Islet of Langerhans (tissue), 1 donor: ENCODE measurements around the gene LAGE3.

Experiments used
- FAIRE-seq: peaks from one replicate; lab custom pipeline; 2011; peaks lifted over from hg19 to GRCh38; lab: Jason Lieb, UNC

LAGE3 gene

GRCh38 chrX:154473683-154474082 is 5.4 kb downstream of the LAGE3 start:
- FAIRE-seq, result no peak

GRCh38 chrX:154472685-154473632 is 6.1 kb downstream of the LAGE3 start:
- FAIRE-seq, result no peak

DNA sequence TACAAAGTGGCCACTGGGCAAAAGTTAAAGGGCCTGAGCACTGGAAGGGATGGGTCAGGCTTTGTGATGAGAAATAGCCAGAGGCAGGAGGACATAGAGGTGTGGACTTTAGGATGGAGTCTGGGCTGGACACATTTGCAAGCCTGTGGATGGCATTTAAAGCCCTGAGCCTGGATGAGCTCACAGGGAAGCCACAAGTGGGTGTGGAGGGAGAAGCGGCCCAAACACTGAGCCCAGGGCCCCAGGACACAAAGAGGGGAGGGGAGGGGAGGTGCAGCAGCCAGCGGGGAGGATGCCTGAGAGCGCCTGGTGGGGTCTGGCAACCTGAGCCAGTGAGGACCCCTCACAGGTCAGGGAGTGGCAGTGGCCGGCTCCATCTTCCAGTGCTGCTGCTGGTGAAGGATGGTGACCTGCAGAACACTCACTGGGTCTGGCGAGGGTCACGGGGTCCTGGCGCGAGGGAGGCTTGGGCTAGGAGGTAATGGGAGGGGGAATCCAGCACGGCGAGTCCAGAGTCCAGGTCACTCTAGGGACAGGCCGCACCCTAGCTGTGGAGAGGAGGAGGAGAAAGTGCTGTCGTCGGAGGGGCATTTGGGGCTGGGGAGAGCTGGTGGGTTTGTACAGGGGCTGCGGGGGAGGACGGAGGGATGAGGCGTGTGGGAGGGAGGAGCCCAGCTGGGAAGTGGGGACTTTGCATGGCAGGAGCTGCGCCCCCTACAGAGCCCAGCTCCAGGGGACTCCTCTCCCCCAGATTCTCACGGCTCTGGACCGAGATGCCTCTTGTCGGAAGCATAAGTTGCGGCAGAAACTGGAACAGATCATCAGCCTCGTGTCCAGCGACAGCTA is 7.0 kb downstream of the LAGE3 start:
- FAIRE-seq, result no peak

DNA sequence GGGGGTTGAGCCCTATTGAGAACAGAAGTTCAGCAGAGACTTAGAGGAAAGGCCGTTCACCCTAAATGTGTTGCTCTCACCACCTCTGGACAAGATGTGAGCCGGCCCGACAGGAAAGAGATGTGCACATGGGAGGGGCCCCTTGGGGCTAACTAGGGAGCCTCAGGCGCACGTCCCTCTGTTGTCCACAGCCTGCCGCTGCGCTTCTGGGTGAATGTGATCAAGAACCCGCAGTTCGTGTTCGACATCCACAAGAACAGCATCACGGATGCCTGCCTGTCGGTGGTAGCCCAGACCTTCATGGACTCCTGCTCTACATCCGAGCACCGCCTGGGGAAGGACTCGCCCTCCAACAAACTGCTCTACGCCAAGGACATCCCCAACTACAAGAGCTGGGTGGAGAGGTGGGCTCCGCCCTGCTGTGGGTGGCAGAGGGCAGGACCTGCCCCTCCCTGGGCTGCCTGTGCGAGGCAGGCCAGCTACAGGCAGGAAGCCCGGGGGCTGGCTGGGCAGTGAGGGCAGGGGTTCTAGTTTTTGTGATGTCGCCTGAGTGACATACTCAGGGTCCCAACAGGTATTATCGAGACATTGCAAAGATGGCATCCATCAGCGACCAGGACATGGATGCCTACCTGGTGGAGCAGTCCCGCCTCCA is 8.0 kb downstream of the LAGE3 start:
- FAIRE-seq, result no peak

DNA sequence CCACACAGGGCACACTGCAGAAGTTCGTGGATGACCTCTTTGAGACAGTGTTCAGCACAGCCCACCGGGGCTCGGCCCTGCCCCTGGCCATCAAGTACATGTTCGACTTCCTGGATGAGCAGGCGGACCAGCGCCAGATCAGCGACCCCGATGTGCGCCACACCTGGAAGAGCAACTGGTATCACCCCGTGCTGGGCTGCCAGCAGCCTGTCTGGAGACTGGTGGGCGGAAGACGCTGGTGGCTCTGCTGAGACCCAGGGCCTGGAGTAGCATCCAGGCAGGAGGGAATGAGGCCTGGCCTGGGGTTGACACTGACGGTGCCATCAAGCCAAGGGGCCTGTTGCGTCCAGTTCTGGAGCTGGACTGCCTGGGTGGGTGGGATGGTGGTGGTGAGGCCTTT is 8.6 kb downstream of the LAGE3 start:
- no peak for FAIRE-seq

DNA sequence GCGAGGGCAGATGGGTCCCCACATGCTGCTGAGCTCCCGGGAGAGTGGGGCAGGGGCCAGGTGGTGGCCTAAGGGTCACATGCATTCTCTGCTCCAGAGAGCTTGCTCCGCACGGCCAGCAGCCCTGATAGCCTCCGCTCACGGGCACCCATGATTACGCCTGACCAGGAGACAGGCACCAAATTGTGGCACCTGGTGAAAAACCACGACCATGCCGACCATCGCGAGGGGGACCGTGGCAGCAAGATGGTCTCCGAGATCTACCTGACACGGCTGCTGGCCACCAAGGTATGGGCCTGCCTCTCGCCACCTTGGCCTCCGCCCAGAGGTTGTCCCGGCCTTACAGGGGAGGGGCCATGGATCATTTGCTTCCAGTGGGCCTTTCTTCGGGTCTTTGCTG is 9.2 kb downstream of the LAGE3 start:
- FAIRE-seq, result no peak

GRCh38 chrX:154469114-154469513 is 10.0 kb downstream of the LAGE3 start:
- FAIRE-seq, result no peak

GRCh38 chrX:154468217-154468616 is 10.9 kb downstream of the LAGE3 start:
- FAIRE-seq, result no peak

- no peak for FAIRE-seq
Observed at GRCh38 chrX:154467556-154467955, 11.5 kb downstream of the LAGE3 start.

DNA sequence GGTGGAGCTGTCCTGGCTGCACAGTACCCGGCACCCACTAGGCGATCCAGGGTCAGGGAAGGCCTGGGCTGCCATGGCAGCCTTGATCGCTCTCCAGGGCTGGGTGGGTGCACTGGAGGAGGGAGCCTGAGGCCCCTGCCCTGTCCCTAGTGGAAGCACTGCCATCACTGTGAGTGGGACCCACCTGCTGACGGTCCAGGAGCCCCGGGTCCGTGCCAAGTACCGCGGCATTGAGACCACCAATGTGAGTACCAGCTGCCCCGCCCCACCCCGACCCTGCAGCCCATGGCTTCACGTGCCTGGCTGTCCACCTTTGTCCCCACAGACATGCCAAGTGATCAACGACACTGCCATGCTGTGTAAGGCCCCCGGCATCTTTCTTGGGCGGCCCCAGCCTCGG is 12.2 kb downstream of the LAGE3 start:
- no peak for FAIRE-seq

GRCh38 chrX:154466036-154466435 is 13.0 kb downstream of the LAGE3 start:
- FAIRE-seq, result no peak

- FAIRE-seq, result no peak
Observed at GRCh38 chrX:154465601-154466000, 13.5 kb downstream of the LAGE3 start.

- no peak for FAIRE-seq
Observed at GRCh38 chrX:154464806-154465365, 14.2 kb downstream of the LAGE3 start.

DNA sequence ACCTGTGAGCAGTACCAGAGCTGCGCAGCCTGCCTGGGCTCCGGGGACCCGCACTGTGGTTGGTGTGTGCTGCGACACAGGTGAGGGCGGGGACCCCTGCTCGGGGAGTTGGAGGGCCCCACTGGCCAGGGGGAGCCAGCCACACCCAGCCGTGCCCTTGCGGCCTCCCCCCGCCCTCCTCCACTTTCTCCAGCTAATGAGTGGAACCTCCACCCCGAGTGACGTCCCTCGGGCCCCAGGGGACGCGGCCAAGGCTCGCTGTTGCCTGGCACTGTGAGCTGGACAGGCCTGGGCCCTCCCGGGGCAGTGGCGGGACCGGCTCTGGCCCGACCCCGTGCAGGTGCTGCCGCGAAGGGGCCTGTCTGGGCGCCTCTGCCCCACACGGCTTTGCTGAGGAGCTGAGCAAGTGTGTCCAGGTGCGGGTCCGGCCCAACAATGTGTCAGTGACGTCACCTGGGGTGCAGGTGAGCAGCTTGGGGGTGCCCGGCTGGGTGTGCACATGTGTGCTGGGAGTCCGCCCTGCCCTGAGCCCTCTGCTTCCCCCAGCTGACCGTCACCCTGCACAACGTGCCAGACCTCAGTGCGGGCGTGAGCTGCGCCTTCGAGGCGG is 15.4 kb downstream of the LAGE3 start:
- FAIRE-seq, result no peak

DNA sequence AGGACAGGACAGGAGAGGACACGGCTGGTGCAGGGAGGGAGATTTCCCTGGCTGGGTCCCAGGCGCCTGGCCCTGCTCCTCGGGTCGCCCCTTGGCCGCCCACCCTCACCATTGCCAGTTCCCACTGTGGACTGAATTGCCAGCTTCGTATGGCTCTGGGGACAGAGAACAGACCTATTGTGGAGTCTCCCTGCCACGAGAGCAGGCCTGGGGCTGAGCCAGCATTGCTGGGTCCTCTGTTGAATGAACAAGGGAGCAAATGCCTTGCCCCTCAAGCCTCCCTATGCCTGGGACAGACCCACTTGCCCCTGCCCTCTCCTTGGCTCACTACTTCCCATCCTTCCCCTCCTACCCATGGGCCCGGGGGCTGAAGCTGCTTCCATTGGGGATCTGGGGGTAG is 16.7 kb downstream of the LAGE3 start:
- no peak for FAIRE-seq

DNA sequence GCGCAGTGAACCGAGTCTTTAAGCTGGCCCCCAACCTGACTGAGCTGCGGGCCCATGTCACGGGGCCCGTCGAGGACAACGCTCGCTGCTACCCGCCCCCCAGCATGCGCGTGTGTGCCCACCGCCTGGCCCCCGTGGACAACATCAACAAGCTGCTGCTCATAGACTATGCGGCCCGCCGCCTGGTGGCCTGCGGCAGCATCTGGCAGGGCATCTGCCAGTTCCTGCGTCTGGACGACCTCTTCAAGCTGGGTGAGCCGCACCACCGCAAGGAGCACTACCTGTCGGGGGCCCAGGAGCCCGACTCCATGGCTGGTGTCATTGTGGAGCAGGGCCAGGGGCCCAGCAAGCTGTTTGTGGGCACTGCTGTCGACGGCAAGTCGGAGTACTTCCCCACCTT is 18.8 kb downstream of the LAGE3 start:
- FAIRE-seq, result no peak

- no peak for FAIRE-seq
Observed at GRCh38 chrX:154459832-154460231, 19.2 kb downstream of the LAGE3 start.

GRCh38 chrX:154458954-154459778 is 19.9 kb downstream of the LAGE3 start:
- no peak for FAIRE-seq

- no peak for FAIRE-seq
Observed at GRCh38 chrX:154458116-154458953, 20.7 kb downstream of the LAGE3 start, which contains the start of gene PLXNA3. Gene PLXNA3 (plus strand): TSS chrX:154458281. CDS start chrX:154460184, 1,903 bp downstream.
